H1 (cell line): ENCODE measurements around the gene PACS1. TPM values are rescaled to one million over a fixed set of nuclear protein-coding genes. Genes with fewer than 3 reads are reported as not detected.

Source experiments
- CTCF ChIA-PET: fragments of 300-600 bp; sonication (Branson Sonifier 250); formaldehyde crosslinking; loops from one replicate; lab custom pipeline; 2021; ENCODE audit not compliant: partially characterized antibody; lab: Charles Lee
- POLR2A ChIA-PET: fragments of 300-600 bp; sonication (Branson Sonifier 250); formaldehyde crosslinking; loops from one replicate; lab custom pipeline; 2021; ENCODE audit warnings: inconsistent platforms; ENCODE audit not compliant: partially characterized antibody; lab: Charles Lee
- DNase-seq, 2 experiments: peaks; one replicate each; pipeline versions ENCODE4 v3.0.0 to v3.0.0-alpha.2; 2010 to 2022; ENCODE audit warnings: low spot score in 2 of 2, low read depth in 1 of 2, mixed read lengths in 1 of 2
- FAIRE-seq: peaks from 2 replicates; lab custom pipeline; 2011; peaks lifted over from hg19 to GRCh38; lab: Jason Lieb, UNC
- H2AFZ ChIP-seq: 2 replicates; pipeline ENCODE4 v1.8.1; 2012; ENCODE audit warnings: low read length, inconsistent platforms
- H2AK5ac ChIP-seq: 2 replicates; pipeline ENCODE4 v1.6.1; 2013; ENCODE audit warnings: low read depth, low read length
- H2BK120ac ChIP-seq: replicated peaks from 2 replicates; pipeline ENCODE3; 2013; ENCODE audit warnings: low read depth, low read length, inconsistent platforms
- H2BK12ac ChIP-seq: 2 replicates; pipeline ENCODE4 v1.6.1; 2013; ENCODE audit warnings: low read depth, low read length
- H2BK15ac ChIP-seq: 2 replicates; pipeline ENCODE4 v1.6.1; 2013; ENCODE audit warnings: low read length
- H2BK20ac ChIP-seq: 2 replicates; pipeline ENCODE4 v1.6.1; 2013; ENCODE audit warnings: low read length
- H2BK5ac ChIP-seq: 2 replicates; pipeline ENCODE4 v1.6.1; 2013; ENCODE audit warnings: low read depth, low read length
- H3K14ac ChIP-seq: 2 replicates; pipeline ENCODE4 v1.6.1; 2013; ENCODE audit warnings: inconsistent platforms; ENCODE audit not compliant: insufficient read length
- H3K18ac ChIP-seq: 2 replicates; pipeline ENCODE4 v1.6.1; 2013; ENCODE audit warnings: low read length; ENCODE audit errors: extremely low read depth
- H3K23ac ChIP-seq: 2 replicates; pipeline ENCODE4 v1.6.1; 2013; ENCODE audit warnings: inconsistent platforms; ENCODE audit not compliant: insufficient read length
- H3K23me2 ChIP-seq: 2 replicates; pipeline ENCODE4 v1.6.1; 2013; ENCODE audit warnings: low read depth, low read length
- H3K27ac ChIP-seq: 2 replicates; pipeline ENCODE4 v1.6.1; 2011; ENCODE audit warnings: low read depth, low read length, inconsistent platforms
- H3K27me3 ChIP-seq, 4 experiments: replicated peaks in 1 of 4; 1 replicate in 1 of 4; 2 replicates in 3 of 4; pipeline versions ENCODE4 v1.6.1 to v1.8.1; 2011 to 2013; ENCODE audit warnings: low read length in 3 of 4, mild to moderate bottlenecking in 3 of 4, inconsistent platforms in 2 of 4, mixed read lengths in 2 of 4, moderate library complexity in 1 of 4; ENCODE audit not compliant: control insufficient read depth in 3 of 4, insufficient read depth in 3 of 4; ENCODE audit errors: extremely low read depth in 1 of 4
- H3K36me3 ChIP-seq, 4 experiments: 2 replicates each; pipeline versions ENCODE4 v1.6.1 to v1.8.1; 2011 to 2013; ENCODE audit warnings: mild to moderate bottlenecking in 4 of 4, low read length in 3 of 4, moderate library complexity in 2 of 4, control low read depth in 1 of 4, inconsistent platforms in 1 of 4; ENCODE audit not compliant: insufficient read depth in 4 of 4, control insufficient read depth in 2 of 4
- H3K4ac ChIP-seq: replicated peaks from 2 replicates; pipeline ENCODE3; 2013; ENCODE audit warnings: low read length, low read depth, mixed read lengths, inconsistent platforms; ENCODE audit not compliant: insufficient read length
- H3K4me1 ChIP-seq, 4 experiments: replicated peaks in 1 of 4; 1 replicate in 1 of 4; 2 replicates in 3 of 4; pipeline versions ENCODE4 v1.6.1 to v1.8.1; 2011 to 2013; ENCODE audit warnings: low read length in 3 of 4, inconsistent platforms in 2 of 4, mixed read lengths in 1 of 4; ENCODE audit not compliant: insufficient read depth in 4 of 4, control insufficient read depth in 3 of 4
- H3K4me2 ChIP-seq, 2 experiments: 2 replicates each; pipeline versions ENCODE4 v1.6.1 to v1.8.1; 2011 to 2013; ENCODE audit warnings: low read depth in 2 of 2, low read length in 2 of 2, control low read depth in 1 of 2, inconsistent platforms in 1 of 2, mild to moderate bottlenecking in 1 of 2; ENCODE audit not compliant: insufficient read depth in 1 of 2
- H3K4me3 ChIP-seq, 4 experiments: fragments of 200-600, 300-600 bp in 1 of 4; sonication (generic), shearing (Covaris generic), sonication (Bioruptor Twin) in 1 of 4; 2 replicates each; pipeline versions ENCODE4 v1.5.1 to v1.8.1; 2011 to 2016; ENCODE audit warnings: low read length in 4 of 4, low read depth in 3 of 4, control low read depth in 2 of 4, inconsistent platforms in 2 of 4, mild to moderate bottlenecking in 2 of 4, mixed read lengths in 1 of 4, moderate library complexity in 1 of 4; ENCODE audit not compliant: insufficient read depth in 2 of 4; ENCODE audit errors: extremely low read depth in 1 of 4
- H3K56ac ChIP-seq: replicated peaks from 2 replicates; pipeline ENCODE3; 2013; ENCODE audit warnings: low read depth, mild to moderate bottlenecking, mixed read lengths, low read length, inconsistent platforms; ENCODE audit not compliant: insufficient read length
- H3K79me1 ChIP-seq: 2 replicates; pipeline ENCODE4 v1.6.1; 2013; ENCODE audit warnings: low read depth, low read length, control low read depth
- H3K79me2 ChIP-seq, 2 experiments: 2 replicates each; pipeline versions ENCODE4 v1.6.1 to v1.8.1; 2012 to 2013; ENCODE audit warnings: low read length in 2 of 2, mild to moderate bottlenecking in 2 of 2, inconsistent platforms in 1 of 2; ENCODE audit not compliant: insufficient read depth in 2 of 2, control insufficient read depth in 1 of 2
- H3K9ac ChIP-seq, 4 experiments: replicated peaks in 1 of 4; 1 replicate in 1 of 4; 2 replicates in 3 of 4; pipeline versions ENCODE4 v1.6.1 to v1.8.1; 2011 to 2013; ENCODE audit warnings: low read depth in 3 of 4, low read length in 3 of 4, control low read depth in 2 of 4, mild to moderate bottlenecking in 2 of 4, moderate library complexity in 2 of 4, inconsistent platforms in 1 of 4; ENCODE audit errors: extremely low read depth in 1 of 4
- H3K9me3 ChIP-seq, 2 experiments: 2 replicates each; pipeline versions ENCODE4 v1.6.1 to v1.8.1; 2012 to 2013; ENCODE audit warnings: mild to moderate bottlenecking in 2 of 2, moderate library complexity in 2 of 2, control low read depth in 1 of 2, inconsistent platforms in 1 of 2, low read depth in 1 of 2, low read length in 1 of 2, mixed read lengths in 1 of 2; ENCODE audit not compliant: insufficient read depth in 2 of 2
- H4K20me1 ChIP-seq, 2 experiments: replicated peaks in 1 of 2; 2 replicates each; pipeline versions ENCODE3 to v1.8.1; 2011 to 2013; ENCODE audit warnings: inconsistent platforms in 2 of 2, low read length in 2 of 2, mild to moderate bottlenecking in 1 of 2; ENCODE audit not compliant: insufficient read depth in 2 of 2, control insufficient read depth in 1 of 2
- H4K5ac ChIP-seq: 2 replicates; pipeline ENCODE4 v1.6.1; 2013; ENCODE audit warnings: low read length, low read depth, mixed read lengths, inconsistent platforms; ENCODE audit not compliant: insufficient read length
- H4K8ac ChIP-seq: 2 replicates; pipeline ENCODE4 v1.8.0; 2013; ENCODE audit warnings: mild to moderate bottlenecking, moderate library complexity, low read length, inconsistent platforms; ENCODE audit not compliant: insufficient read depth; ENCODE audit errors: extremely low read depth
- H4K91ac ChIP-seq: replicated peaks from 2 replicates; pipeline ENCODE3; 2013; ENCODE audit warnings: low read length, mixed read lengths, inconsistent platforms; ENCODE audit not compliant: insufficient read length
- CEBPB ChIP-seq: IDR thresholded peaks from 2 replicates; pipeline ENCODE4 v1.6.1; 2012; ENCODE audit warnings: low read depth, low read length
- CTCF ChIP-seq, 3 experiments: IDR thresholded peaks; 1 replicate in 2 of 3; 2 replicates in 1 of 3; pipeline versions ENCODE4 v1.5.1 to v1.6.1; 2011; ENCODE audit warnings: low read length in 3 of 3, mild to moderate bottlenecking in 3 of 3, inconsistent platforms in 2 of 3, low read depth in 1 of 3, moderate library complexity in 1 of 3; ENCODE audit not compliant: insufficient read depth in 1 of 3; ENCODE audit errors: control extremely low read depth in 1 of 3
- WGBS, 2 experiments: shearing (Covaris generic) in 1 of 2; methylation state at CpG; one replicate each; pipeline versions ENCODE4 v1.1.6 to v1.1.7; 2013 to 2015; ENCODE audit warnings: low lambda C conversion rate in 2 of 2, mixed read lengths in 2 of 2, inconsistent platforms in 1 of 2, low coverage in 1 of 2, missing lambda C conversion rate in 1 of 2; ENCODE audit not compliant: insufficient replicate concordance in 2 of 2, insufficient coverage in 1 of 2, insufficient read length in 1 of 2; ENCODE audit errors: extremely low coverage in 1 of 2, missing lambda C conversion rate in 1 of 2; 5-methylcytosine and 5-hydroxymethylcytosine counted together
- polyA plus RNA-seq, 7 experiments: library from polyadenylated mRNA; depleted of rRNA in 3 of 7; stranded (reverse) in 5 of 7; unstranded in 2 of 7; fragments of >200 nt in 5 of 7; fragments of 200-250 nt in 2 of 7; gene quantifications; 1 replicate in 5 of 7; 2 replicates in 1 of 7; 4 replicates in 1 of 7; pipeline versions ENCODE4 v1.2.1 to v1.2.3, GENCODE V29; 2011 to 2013; ENCODE audit warnings: missing spikeins in 2 of 7, mixed read lengths in 2 of 7
- total RNA-seq: library from RNA; stranded (reverse); fragmentation: NEBNext Ultra II Directional; extraction: Animal tissue kit (Norgen Biotek cat#: 25700); gene quantifications from 2 replicates; pipeline ENCODE4 v1.2.1, GENCODE V29; 2021

Gene PACS1
- total and polyA plus RNA-seq, 2 of the 8 experiments (the other 6 are each of a cell fraction or from before 2014, with no cell fraction given): 11.5 to 36.0 TPM

GRCh38 chr11:66050581-66051231, 19.4 kb upstream of the PACS1 start:
- Histone ChIP-seq H3K4me2 (peak overlapping the region; percentile 72 to 99), H3K4ac (peak overlapping the region; percentile 1), H3K27me3 (no peaks in the 10 kb centered on the region), H2BK20ac (peak overlapping the region; percentile 10; the same call in 1 of the 2 replicates), H3K9ac (peak overlapping the region in 1 of 4 experiments; percentile 91; a peak in 1 of 7 replicates), H3K18ac (no peak overlapping the region), H4K20me1 (peaks cover 0 to 7% of the 10 kb centered on the region in 2 experiments), H4K91ac (peak overlapping the region; percentile 61), H2BK5ac (peak overlapping the region; percentile 54; the same call in 1 of the 2 replicates), H3K14ac (no peak overlapping the region), H4K5ac (peak overlapping the region; percentile 46), H3K4me1 (peaks cover 0 to 26% (median 20%) of the 10 kb centered on the region in 4 experiments; a peak in 6 of 7 replicates), H2AK5ac (no peak overlapping the region; the same call in 1 of the 2 replicates), H3K56ac (no peak overlapping the region), H3K79me2 (peaks cover 10 to 36% of the 10 kb centered on the region in 2 experiments), H3K9me3 (no peaks in the 10 kb centered on the region), H3K23me2 (peaks cover 14% of the 10 kb centered on the region; the same call in 1 of the 2 replicates), H3K23ac (no peak overlapping the region), H3K4me3 (peak overlapping the region in 3 of 4 experiments; percentile 97 to 99 (median 99); a peak in 4 of 8 replicates), H3K27ac (peak overlapping the region; percentile 85), H2AFZ (peak overlapping the region; percentile 36; the same call in 1 of the 2 replicates), H2BK120ac (no peak overlapping the region), H2BK12ac (peak overlapping the region; percentile 93), H4K8ac (no peak overlapping the region), H2BK15ac (peak overlapping the region; percentile 66; the same call in 1 of the 2 replicates), H3K79me1 (peaks cover 19% of the 10 kb centered on the region), H3K36me3 (peaks cover 5 to 16% (median 10%) of the 10 kb centered on the region in 4 experiments)
- CTCF ChIA-PET: interaction anchor here (0.8 to 12.0 kb wide), 5 partner anchors 15 to 198 kb away, joined by 3 to 144 read pairs (median 3); no protein-coding TSS in a partner anchor
- peak in 1 of 2 experiments; percentile 49 for DNase-seq
- TF ChIP-seq CEBPB: no peak
- TF ChIP-seq CTCF (IDR thresholded peaks at IDR 0.05; ENCODE audit: control extremely low read depth in 1 of 3, insufficient read depth in 1 of 3, low read depth in 1 of 3, low read length in 3 of 3): 0 out of 4 replicates have a peak, but pooled peaks of 1 of the 3 experiments have one; percentile 13
- 76% methylated on average over 5 of the region's 5 CpGs; no CpG with 5 or more reads in 1 of the 2 experiments for WGBS, 2 experiments
- POLR2A ChIA-PET: interaction anchor here (0.6 to 13.4 kb wide), 10 partner anchors 9 to 345 kb away, joined by 3 to 150 read pairs (median 4); partner anchors contain the start of genes BANF1, CCDC85B, EIF1AD and PACS1
- no peak for FAIRE-seq
